ENCODE data around the gene HBM. TPM values are rescaled to one million over a fixed set of nuclear protein-coding genes. Genes with fewer than 3 reads are reported as not detected.

HBM gene
- total RNA-seq, 1 experiment from 2014 or later, result not detected

- Histone ChIP-seq H4K91ac (ENCODE audit: insufficient read length, low read depth, low read length) (no peak overlapping the region), H4K5ac (ENCODE audit: insufficient read length, low read depth, low read length) (no peak overlapping the region), H3K9me3 (ENCODE audit: control insufficient read depth, low read depth, low read length) (no peaks in the 10 kb centered on the region), H4K20me1 (ENCODE audit: control insufficient read depth, insufficient read depth, insufficient read length) (no peaks in the 10 kb centered on the region), H3K14ac (ENCODE audit: insufficient read depth, low read length) (no peak overlapping the region; the same call in 1 of the 2 replicates), H2BK12ac (ENCODE audit: insufficient read length, low read depth, low read length) (no peak overlapping the region), H3T11ph (ENCODE audit: low read length) (no peak overlapping the region), H3K56ac (ENCODE audit: insufficient read length, low read depth, low read length) (no peak overlapping the region), H2BK120ac (ENCODE audit: low read depth, low read length, poor library complexity, severe bottlenecking) (no peak overlapping the region), H2AK5ac (ENCODE audit: insufficient read length, low read length) (no peak overlapping the region), H2BK15ac (ENCODE audit: low read depth, low read length) (no peak overlapping the region), H3K18ac (ENCODE audit: insufficient read length, low read depth, low read length) (no peak overlapping the region), H3K4me1 (ENCODE audit: insufficient read depth, low read length) (no peaks in the 10 kb centered on the region), H3K4me2 (ENCODE audit: insufficient read depth, insufficient read length, low read length) (no peak overlapping the region), H4K8ac (replicated peaks; ENCODE audit: insufficient read length, low read depth, low read length) (no peak overlapping the region), H3K23ac (ENCODE audit: insufficient read length, low read depth, low read length) (no peak overlapping the region), H2AFZ (ENCODE audit: low read length) (no peak overlapping the region), H3K4ac (ENCODE audit: low read depth, low read length) (no peak overlapping the region), H3K9ac (ENCODE audit: extremely low read depth, insufficient read length, low read length) (no peak overlapping the region), H3K27ac (ENCODE audit: insufficient read length, low read depth, low read length) (no peak overlapping the region), H3K79me1 (ENCODE audit: insufficient read depth, low read depth, low read length, poor library complexity, severe bottlenecking) (no peaks in the 10 kb centered on the region), H2BK20ac (ENCODE audit: low read depth, low read length, poor library complexity, severe bottlenecking) (no peak overlapping the region), H2BK5ac (ENCODE audit: insufficient read length, low read length) (no peak overlapping the region), H3K79me2 (ENCODE audit: insufficient read depth, low read length) (no peaks in the 10 kb centered on the region), H3K27me3 (ENCODE audit: insufficient read depth, low read length) (no peaks in the 10 kb centered on the region), H3K23me2 (ENCODE audit: insufficient read length, low read depth, low read length, poor library complexity, severe bottlenecking) (no peaks in the 10 kb centered on the region)
- no peaks in the 10 kb centered on the region for H3K9me3 Mint-ChIP-seq
- H3K27me3 Mint-ChIP-seq (ENCODE audit: low read depth), result no peaks in the 10 kb centered on the region
- peaks cover 0 to 18% (median 15%) of the 10 kb centered on the region in 3 experiments; a peak in 5 of 7 replicates for H3K36me3 Mint-ChIP-seq (ENCODE audit: insufficient read depth in 1 of 3, low read depth in 3 of 3)
- DNase-seq, result no peak
- no peak overlapping the region for H3K27ac Mint-ChIP-seq
- WGBS (ENCODE audit: extremely low coverage, insufficient read length, low lambda C conversion rate), result no CpG with 5 or more reads among the region's 5 CpGs
- no peak for TF ChIP-seq CTCF (conservative IDR thresholded peaks at IDR 0.05)
- H3K4me3 Mint-ChIP-seq, result no peak overlapping the region
- no peaks in the 10 kb centered on the region for H3K4me1 Mint-ChIP-seq
Measured at GRCh38 chr16:119295-119694, 46.5 kb upstream of the HBM start.
